Stomach (tissue), 9 donors: ENCODE measurements around the gene NDUFB6. TPM values are rescaled to one million over a fixed set of nuclear protein-coding genes. Genes with fewer than 3 reads are reported as not detected.

Source experiments
- DNase-seq, 2 donors: peaks; one replicate each; pipeline versions ENCODE4 v3.0.0 to v3.0.0-alpha.2; 2013 to 2019
- H3K27ac ChIP-seq, 5 donors: fragments of 200-600 bp in 4 of 5; sonication (generic) in 4 of 5; one replicate each; pipeline ENCODE4 v1.5.1; 2013 to 2019; ENCODE audit warnings: mild to moderate bottlenecking in 1 of 5, moderate library complexity in 1 of 5
- H3K27me3 ChIP-seq, 3 donors: fragments of 200-600 bp; sonication (generic); one replicate each; pipeline ENCODE4 v1.5.1; 2017 to 2019; ENCODE audit warnings: mixed run types in 1 of 3
- H3K36me3 ChIP-seq, 4 donors: fragments of 200-600 bp; sonication (generic); 1 replicate in 3 of 4; 2 replicates in 1 of 4; pipeline ENCODE4 v1.5.1; 2016 to 2019
- H3K4me1 ChIP-seq, 4 donors: fragments of 200-600 bp; sonication (generic); one replicate each; pipeline ENCODE4 v1.5.1; 2016 to 2019
- H3K4me3 ChIP-seq, 4 donors: fragments of 200-600 bp; sonication (generic) in 3 of 4; one replicate each; pipeline ENCODE4 v1.5.1; 2016 to 2019; ENCODE audit warnings: mild to moderate bottlenecking in 1 of 4
- H3K9me3 ChIP-seq, 4 donors: fragments of 200-600 bp; sonication (generic); one replicate each; pipeline ENCODE4 v1.5.1; 2016 to 2019
- EP300 ChIP-seq: sonication (generic); formaldehyde crosslinking; IDR thresholded peaks from one replicate; pipeline ENCODE4 v1.6.1; 2017; ENCODE audit warnings: antibody characterized with exemption
- POLR2A ChIP-seq, 4 donors: fragments of 450-650 bp; IDR thresholded peaks; one replicate each; pipeline ENCODE4 v1.6.1; 2016; ENCODE audit warnings: antibody characterized with exemption in 4 of 4, control low read depth in 2 of 4, mild to moderate bottlenecking in 1 of 4, moderate library complexity in 1 of 4
- POLR2AphosphoS5 ChIP-seq, 3 donors: sonication (generic); formaldehyde crosslinking; IDR thresholded peaks; one replicate each; pipeline ENCODE4 v1.6.1; 2016; ENCODE audit warnings: antibody characterized with exemption in 3 of 3
- WGBS, 5 donors: extraction: QIAGEN DNeasy Blood & Tissue Kit in 3 of 5; methylation state at CpG; one replicate each; pipeline versions ENCODE4 v1.1.5 to v1.1.7; 2013 to 2018; 5-methylcytosine and 5-hydroxymethylcytosine counted together
- intact Hi-C: fragments of 100-400 bp; cut with DNase I; formaldehyde crosslinking; loops from one replicate; pipeline ENCODE4 v1.15.1; 2023; ENCODE audit warnings: low total_unique reads
- polyA plus RNA-seq, 3 donors: library from polyadenylated mRNA; stranded (reverse); fragments of 200-250 nt; gene quantifications; one replicate each; pipeline ENCODE4 v1.2.3, GENCODE V29; 2013
- total RNA-seq, 5 donors: library from RNA; depleted of rRNA; stranded (reverse); fragments of >200 nt; gene quantifications; one replicate each; pipeline versions ENCODE4 v1.1.0 to v1.2.3, GENCODE V29; 2014 to 2016
- TF ChIP-seq, protein P1 (sequence below), 7 experiments: fragments of 450-650 bp in 4 of 7; fragments of 200-600 bp in 3 of 7; sonication (generic) in 3 of 7; IDR thresholded peaks; one replicate each; pipeline ENCODE4 v1.5.1; 2016 to 2019; ENCODE audit warnings: antibody characterized with exemption in 7 of 7, control low read depth in 2 of 7, mild to moderate bottlenecking in 1 of 7
- donor health status: healthy with polysubstance abuse.
- donor health status: Bipolar disorder and iron deficiency.
- donor health status: healthy.

NDUFB6 gene
- total and polyA plus RNA-seq, 8 donors: 1.2 to 94.7 (median 44.9) TPM

DNA sequence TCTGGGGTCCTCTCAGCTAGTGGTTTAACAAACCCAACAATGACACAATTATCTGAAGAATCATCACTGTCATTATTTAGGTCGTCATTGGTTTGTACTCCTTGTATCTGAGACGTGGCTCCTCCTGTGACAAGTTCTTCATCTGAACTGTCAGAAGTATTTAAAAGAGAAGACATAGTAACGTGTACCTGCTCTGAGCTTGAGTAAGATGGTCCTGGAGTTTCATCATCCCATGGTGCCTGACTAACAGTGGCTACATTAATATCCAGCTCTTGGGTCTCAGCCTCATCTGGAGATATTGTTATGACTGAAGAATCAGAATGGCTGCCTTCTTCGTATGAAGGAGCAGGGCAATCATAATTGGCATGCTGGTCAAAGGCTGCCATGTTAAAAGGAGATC lies 29.9 kb downstream of the NDUFB6 start:
- intact Hi-C loops: no loop called here
- Histone ChIP-seq H3K27ac (no peak overlapping the region), H3K27me3 (no peaks in the 10 kb centered on the region), H3K4me3 (no peak overlapping the region), H3K9me3 (no peaks in the 10 kb centered on the region), H3K36me3 (peaks cover 0 to 48% (median 45%) of the 10 kb centered on the region in 4 donors), H3K4me1 (peaks cover 6 to 27% (median 13%) of the 10 kb centered on the region in 4 donors)
- DNase-seq: no peak
- 92 to 98% (median 96%) methylated on average over 4 of the region's 4 CpGs for WGBS, 5 donors
- TF ChIP-seq POLR2AphosphoS5 (IDR thresholded peaks at IDR 0.05) (no peak), EP300 (no peak), POLR2A (IDR thresholded peaks at IDR 0.05) (no peak)
- TF ChIP-seq, protein P1, sequence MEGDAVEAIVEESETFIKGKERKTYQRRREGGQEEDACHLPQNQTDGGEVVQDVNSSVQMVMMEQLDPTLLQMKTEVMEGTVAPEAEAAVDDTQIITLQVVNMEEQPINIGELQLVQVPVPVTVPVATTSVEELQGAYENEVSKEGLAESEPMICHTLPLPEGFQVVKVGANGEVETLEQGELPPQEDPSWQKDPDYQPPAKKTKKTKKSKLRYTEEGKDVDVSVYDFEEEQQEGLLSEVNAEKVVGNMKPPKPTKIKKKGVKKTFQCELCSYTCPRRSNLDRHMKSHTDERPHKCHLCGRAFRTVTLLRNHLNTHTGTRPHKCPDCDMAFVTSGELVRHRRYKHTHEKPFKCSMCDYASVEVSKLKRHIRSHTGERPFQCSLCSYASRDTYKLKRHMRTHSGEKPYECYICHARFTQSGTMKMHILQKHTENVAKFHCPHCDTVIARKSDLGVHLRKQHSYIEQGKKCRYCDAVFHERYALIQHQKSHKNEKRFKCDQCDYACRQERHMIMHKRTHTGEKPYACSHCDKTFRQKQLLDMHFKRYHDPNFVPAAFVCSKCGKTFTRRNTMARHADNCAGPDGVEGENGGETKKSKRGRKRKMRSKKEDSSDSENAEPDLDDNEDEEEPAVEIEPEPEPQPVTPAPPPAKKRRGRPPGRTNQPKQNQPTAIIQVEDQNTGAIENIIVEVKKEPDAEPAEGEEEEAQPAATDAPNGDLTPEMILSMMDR (IDR thresholded peaks at IDR 0.05): no peak

DNA sequence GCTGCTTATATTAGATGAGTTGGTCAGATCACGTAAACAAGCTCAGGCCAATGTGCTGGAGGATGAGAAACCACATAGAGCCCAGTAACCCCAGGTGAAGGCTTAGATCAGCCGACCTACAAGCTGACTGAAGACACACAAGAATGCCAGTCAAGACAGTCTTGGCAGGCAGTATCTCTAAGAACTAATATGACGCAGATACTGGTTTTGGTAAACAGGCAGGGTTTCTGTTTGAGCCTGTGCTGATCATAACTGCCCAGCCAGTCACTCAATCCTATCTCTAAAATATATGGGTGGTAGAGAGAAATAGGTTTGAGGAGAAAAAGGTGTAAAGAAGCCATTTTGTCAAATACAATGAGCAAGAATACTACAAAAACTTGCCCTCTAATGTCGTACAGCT lies 39.1 kb downstream of the NDUFB6 start:
- Histone ChIP-seq H3K27me3 (no peaks in the 10 kb centered on the region), H3K27ac (no peak overlapping the region), H3K9me3 (no peaks in the 10 kb centered on the region), H3K36me3 (peaks cover 0 to 14% (median 10%) of the 10 kb centered on the region in 4 donors), H3K4me1 (no peaks in the 10 kb centered on the region), H3K4me3 (no peak overlapping the region)
- TF ChIP-seq, protein P1 (IDR thresholded peaks at IDR 0.05): no peak
- TF ChIP-seq EP300: no peak
- intact Hi-C loops: no loop called here
- DNase-seq: no peak
- WGBS, 5 donors: 92 to 97% (median 95%) methylated on average over 4 of the region's 4 CpGs

DNA sequence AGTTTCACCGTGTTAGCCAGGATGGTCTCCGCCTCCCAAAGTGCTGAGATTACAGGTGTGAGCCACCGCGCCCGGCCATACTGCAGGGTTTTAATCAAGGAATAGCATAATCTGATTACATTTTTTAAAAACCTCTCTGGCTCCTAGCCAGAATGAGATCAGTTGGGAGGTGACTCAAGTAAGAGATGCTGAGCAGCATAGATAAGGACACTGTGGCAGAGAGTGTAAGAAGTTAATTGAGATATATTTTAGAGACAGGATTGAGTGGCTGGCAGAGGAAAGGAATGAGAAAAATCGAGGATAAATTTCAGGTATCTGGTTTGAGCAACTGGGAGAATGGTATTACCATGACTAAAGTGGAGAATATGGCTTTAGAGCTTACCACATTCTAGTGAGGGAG lies 39.6 kb downstream of the NDUFB6 start:
- TF ChIP-seq POLR2AphosphoS5 (IDR thresholded peaks at IDR 0.05): no peak
- TF ChIP-seq EP300: no peak
- TF ChIP-seq POLR2A (IDR thresholded peaks at IDR 0.05): no peak
- 93 to 96% (median 95%) methylated on average over 6 of the region's 6 CpGs for WGBS, 5 donors
- H3K9me3 ChIP-seq: no peaks in the 10 kb centered on the region
- no peaks in the 10 kb centered on the region for H3K27me3 ChIP-seq
- intact Hi-C loops: no loop called here
- peaks cover 0 to 12% (median 8%) of the 10 kb centered on the region in 4 donors for H3K36me3 ChIP-seq
- no peak for DNase-seq
- no peaks in the 10 kb centered on the region for H3K4me1 ChIP-seq
- no peak overlapping the region for H3K4me3 ChIP-seq
- H3K27ac ChIP-seq: no peak overlapping the region

DNA sequence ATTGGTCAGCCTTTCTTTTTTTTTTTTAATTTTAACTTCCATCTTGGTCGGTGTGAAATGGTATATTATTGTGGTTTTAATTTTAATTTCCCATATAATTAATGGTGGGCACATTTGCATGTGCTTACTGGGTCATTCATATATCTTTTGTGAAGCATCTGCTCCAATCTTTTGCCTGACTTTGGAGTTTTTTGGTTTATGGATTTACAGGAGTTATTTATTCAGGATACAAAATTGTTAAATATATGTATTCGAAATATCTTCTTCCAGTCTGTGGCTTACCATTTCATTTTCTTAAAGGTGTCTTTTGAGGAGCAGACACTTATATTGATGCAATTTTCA lies 46.3 kb downstream of the NDUFB6 start:
- DNase-seq: no peak
- no peaks in the 10 kb centered on the region for H3K9me3 ChIP-seq
- no peak for TF ChIP-seq EP300
- TF ChIP-seq, protein P1 (IDR thresholded peaks at IDR 0.05): peak in 1 of 7 experiments; percentile 1
- TF ChIP-seq POLR2A (IDR thresholded peaks at IDR 0.05): no peak
- TF ChIP-seq POLR2AphosphoS5 (IDR thresholded peaks at IDR 0.05): no peak
- H3K4me3 ChIP-seq: peak overlapping the region; percentile 59 to 75 (median 64)
- H3K27ac ChIP-seq: peak overlapping the region; percentile 83 to 93 (median 92)
- H3K36me3 ChIP-seq: no peaks in the 10 kb centered on the region
- 9 to 18% (median 13%) methylated on average over 2 of the region's 2 CpGs for WGBS, 5 donors
- intact Hi-C loops: no loop called here
- H3K27me3 ChIP-seq: no peaks in the 10 kb centered on the region
- H3K4me1 ChIP-seq: peaks cover 4 to 43% (median 17%) of the 10 kb centered on the region in 4 donors

DNA sequence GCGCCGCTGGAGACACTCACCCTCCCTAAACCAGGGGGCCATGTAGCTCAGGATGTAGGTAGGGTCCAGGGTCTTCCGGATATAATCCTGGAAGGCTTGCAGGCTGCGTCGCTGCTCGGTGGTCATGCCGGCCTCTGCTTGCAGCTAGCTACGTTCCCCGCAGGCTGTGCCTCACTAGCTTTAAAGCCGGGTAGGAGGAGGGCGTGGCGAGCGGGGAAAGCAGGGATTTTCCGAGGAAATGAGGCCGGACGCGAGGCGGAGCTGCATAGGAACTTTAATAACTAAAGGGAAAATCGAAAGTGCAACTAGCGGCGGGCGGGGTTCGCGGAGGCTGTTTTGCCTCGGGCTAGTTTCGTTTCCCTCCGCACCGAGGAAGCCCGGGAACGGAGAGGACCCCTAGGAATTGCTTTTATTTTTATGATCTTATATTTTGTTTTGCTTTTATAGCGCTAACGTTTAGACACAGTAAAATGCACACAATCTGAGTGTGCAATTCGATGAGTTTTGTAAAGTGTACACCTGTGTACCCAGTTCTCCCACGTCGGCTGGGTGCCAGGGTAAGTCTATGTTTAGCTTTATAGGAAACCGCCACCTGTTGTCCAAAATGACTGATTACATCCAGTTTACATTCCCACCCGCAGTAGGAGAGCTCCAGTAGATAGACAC lies 46.8 kb downstream of the NDUFB6 start, which contains the start of gene RIGI:
RIGI (minus strand) TSS at position 156 of the 666 bp plus-strand sequence; CDS start at position 126, 30 bp downstream.
- TF ChIP-seq EP300 (no peak), POLR2A (IDR thresholded peaks at IDR 0.05) (peak in 1 of 4 donors; percentile 25), POLR2AphosphoS5 (IDR thresholded peaks at IDR 0.05) (peak; percentile 78 to 91 (median 85))
- TF ChIP-seq, protein P1 (IDR thresholded peaks at IDR 0.05): peak in 4 of 7 experiments; percentile 27 to 65 (median 44)
- Histone ChIP-seq H3K36me3 (no peaks in the 10 kb centered on the region), H3K27ac (peak within 1 kb of the TSS; percentile 83 to 93 (median 92)), H3K9me3 (no peaks in the 10 kb centered on the region), H3K4me3 (peak within 1 kb of the TSS; percentile 59 to 75 (median 64)), H3K27me3 (no peaks in the 10 kb centered on the region), H3K4me1 (peaks cover 4 to 43% (median 17%) of the 10 kb centered on the region in 4 donors)
- 0 to 1% (median 0%) methylated on average over 37 of the region's 37 CpGs for WGBS, 5 donors
- peak; percentile 94 to 97 for DNase-seq
- intact Hi-C loops: no loop called here
